ENCODE measurements around the gene ESAM.
A peak's percentile ranks its signal among the peaks of the same experiment; 100 is the strongest.

Gene ESAM

DNA sequence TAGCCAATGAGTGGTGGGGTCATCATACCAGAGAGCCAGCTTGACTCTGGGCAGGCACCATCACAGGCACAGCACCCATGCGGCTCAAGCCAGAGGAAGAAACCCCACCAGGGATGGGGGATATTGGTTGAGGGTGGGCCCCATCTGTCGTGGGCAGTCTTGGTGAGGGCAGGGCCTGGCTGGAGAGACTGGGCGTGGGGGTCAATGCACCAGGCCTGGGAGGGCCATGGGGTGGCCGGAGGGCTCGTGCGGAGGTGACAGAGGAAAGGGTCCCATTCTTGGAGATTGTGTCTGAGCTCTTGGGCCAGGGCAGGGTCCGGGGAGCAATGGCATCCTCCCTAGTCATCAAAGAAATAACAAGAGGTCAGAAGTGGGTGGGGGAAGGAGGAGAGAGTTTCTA lies 8.5 kb downstream of the ESAM start:
- H3K4me3 ChIP-seq (ENCODE audit: low read depth, low read length), result no peak overlapping the region

DNA sequence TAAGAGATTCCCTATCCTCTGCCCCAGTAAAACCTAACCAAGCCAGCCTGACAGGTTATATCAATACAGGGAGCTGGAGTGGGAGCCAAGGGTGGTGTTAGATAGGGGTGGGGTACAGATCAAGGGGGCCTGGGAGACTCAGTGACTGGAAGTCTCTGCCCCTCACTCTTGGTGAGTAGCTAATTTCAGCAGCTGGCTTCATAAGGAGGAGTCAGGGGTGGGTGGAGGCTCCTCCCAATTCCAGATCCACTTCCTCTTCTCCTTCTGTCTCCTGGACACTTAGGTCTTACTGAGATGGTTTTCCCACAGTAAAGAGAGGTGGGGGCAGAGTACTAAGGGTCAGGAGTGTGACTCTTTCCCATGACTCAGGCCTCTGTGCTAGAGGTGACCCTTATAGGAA lies 8.9 kb downstream of the ESAM start:
- no peak overlapping the region for H3K4me3 ChIP-seq (ENCODE audit: low read depth, low read length)

DNA sequence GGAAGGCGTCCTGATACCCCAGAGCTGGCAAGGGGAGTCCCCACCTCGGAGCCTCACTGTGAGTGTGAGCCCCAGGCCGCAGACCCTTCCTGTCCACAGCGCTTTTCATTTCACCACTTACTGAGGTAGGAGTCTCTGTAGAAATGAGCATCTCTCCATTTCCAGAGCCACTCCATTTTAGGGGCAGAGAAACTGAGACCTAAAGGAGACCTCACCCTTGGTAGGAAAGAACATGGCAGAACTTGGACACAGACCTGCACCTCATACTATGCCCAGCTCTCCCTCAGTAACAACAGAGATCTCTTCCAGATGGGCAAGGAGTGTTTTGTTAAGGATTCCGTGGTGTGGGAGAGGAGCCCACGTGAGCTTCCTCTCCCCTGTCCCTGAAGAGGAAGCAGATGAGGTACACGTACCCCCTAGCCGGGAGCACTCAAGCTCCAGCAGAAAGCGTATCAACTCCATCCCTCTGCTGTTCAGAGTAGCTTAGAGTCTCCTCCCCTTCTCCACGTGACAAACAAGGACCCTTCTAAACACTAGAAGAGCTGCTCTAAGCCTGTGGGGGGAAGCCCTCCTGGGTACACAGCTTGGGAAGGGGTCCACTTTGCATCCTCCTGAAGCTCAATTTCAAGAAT lies 9.5 kb downstream of the ESAM start:
- peak overlapping the region; percentile 29 for H3K4me3 ChIP-seq (ENCODE audit: low read depth, low read length)

- peak within 1 kb of the TSS; percentile 29 for H3K4me3 ChIP-seq (ENCODE audit: low read depth, low read length)
Observed at GRCh38 chr11:124751741-124752470, 10.2 kb downstream of the ESAM start, which contains the start of gene VSIG2. VSIG2 (minus strand) TSS chr11:124752255; CDS start chr11:124752137, 118 bp downstream.

GRCh38 chr11:124751391-124751740 lies 10.7 kb downstream of the ESAM start:
- peak overlapping the region; percentile 29 for H3K4me3 ChIP-seq (ENCODE audit: low read depth, low read length)

DNA sequence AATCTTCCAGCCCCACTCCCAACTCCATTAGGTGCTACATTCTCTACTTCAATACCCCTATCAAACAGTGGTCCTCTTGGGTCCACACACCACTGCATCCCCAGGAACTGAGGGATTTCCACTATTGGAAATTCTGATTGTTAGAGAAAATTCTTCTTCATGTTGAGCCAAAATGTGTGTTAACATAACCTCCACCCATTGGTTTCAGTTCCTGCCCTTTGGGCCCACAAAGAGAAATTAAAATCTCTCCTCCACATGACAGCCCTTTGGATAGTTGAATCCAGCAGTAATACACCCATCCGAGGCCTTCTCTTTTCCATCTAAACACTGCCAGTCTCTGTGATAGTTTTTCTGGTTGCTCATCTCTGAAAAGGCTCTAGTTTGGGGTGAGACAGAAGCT lies 12.2 kb downstream of the ESAM start:
- H3K4me3 ChIP-seq (ENCODE audit: low read depth, low read length), result no peak overlapping the region

DNA sequence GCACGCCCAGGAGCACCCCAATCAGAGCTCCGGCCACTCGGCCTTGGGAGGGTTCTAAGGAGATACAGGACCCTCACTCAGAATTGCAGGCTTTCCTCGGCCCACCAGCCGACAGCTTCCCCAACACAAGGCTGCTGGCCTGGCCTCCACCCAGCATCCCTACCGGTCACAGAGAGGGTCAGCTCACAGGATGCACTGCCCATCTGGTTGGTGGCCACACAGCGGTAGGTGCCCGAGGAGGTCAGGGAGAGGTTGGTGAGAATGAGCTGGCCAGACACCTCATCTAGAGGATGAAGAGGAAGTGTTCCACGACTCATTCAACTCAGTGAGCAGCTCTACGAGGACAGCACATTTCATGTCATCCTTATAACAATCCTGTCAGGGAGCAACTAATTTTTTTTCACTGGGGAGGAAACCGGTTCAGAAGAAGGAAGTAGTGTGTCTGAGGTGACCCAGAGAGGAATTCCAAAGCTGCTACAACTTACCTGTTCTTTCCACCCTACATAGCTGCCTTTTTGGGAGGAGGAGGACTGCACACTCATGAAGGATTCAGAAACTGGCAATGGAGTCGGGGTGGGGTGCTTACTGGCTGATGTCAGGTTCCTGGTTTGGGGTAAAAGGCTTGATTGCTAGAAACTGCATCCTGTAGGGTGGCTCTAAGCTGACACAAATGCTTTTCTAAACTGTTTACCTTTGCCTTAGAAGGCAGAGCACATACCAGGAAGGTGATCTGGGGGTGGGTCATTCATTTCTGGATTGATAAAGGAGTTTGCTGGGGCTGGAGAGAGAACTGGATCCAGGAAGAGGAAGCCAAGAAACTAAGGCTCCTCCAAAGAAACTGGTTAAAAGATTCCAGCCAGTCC lies 13.4 kb downstream of the ESAM start:
- H3K4me3 ChIP-seq (ENCODE audit: low read depth, low read length), result no peak overlapping the region

DNA sequence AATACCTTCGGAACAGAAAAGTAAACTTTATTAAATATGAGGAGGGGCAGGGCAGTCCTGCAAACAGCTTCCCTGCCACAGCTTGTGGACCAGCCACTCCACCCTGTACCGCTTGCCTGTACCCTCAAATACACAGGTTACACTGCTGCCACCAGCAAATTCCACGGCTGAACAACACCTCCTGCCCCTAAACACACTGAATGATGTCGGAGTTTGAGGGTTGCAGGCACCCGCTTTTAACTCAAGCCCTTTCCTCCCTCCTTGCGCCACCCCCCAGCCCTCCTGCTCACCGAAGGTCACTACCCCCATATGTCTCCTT lies 14.0 kb downstream of the ESAM start:
- no peak overlapping the region for H3K4me3 ChIP-seq (ENCODE audit: low read depth, low read length)

DNA sequence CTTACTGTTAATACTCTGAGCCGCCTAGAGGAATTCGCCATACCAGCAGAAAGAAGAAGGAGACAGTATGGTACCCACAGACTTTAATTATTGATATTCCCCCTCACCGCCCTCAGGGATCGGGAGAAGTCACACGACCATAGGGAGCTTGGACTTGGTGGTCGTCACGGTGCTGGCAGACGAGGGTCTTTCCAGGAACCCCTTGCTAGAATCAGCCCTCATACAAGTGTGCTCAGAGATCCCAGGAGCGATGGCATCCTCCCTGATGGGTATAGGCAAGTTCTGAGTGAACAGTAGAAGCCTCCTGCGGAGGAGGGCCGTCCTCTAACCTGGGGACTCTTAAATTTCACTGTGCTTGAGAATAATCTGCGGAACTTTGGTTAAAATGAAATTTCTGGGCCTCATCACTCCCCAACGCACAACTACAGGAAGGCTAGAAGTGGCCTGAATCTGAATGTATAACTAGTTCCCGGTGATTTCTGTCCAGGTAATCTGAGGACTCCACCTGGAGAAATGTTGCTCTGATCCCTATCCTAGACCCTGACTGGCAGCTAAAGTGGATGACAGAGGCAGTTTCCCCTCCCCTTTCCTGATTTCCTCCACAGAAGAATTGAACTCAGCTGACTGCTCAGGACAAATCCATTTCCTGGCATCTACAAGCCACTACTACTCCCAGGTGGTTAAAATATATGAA lies 14.5 kb downstream of the ESAM start:
- peak overlapping the region; percentile 9 for H3K4me3 ChIP-seq (ENCODE audit: low read depth, low read length)

- peak overlapping the region; percentile 87 for H3K4me3 ChIP-seq (ENCODE audit: low read depth, low read length)
Observed at GRCh38 chr11:124746621-124747243, 15.4 kb downstream of the ESAM start.

GRCh38 chr11:124745835-124746620 lies 16.1 kb downstream of the ESAM start:
- H3K4me3 ChIP-seq (ENCODE audit: low read depth, low read length), result peak overlapping the region; percentile 87

GRCh38 chr11:124745270-124745834 lies 16.7 kb downstream of the ESAM start:
- peak overlapping the region; percentile 87 for H3K4me3 ChIP-seq (ENCODE audit: low read depth, low read length)

DNA sequence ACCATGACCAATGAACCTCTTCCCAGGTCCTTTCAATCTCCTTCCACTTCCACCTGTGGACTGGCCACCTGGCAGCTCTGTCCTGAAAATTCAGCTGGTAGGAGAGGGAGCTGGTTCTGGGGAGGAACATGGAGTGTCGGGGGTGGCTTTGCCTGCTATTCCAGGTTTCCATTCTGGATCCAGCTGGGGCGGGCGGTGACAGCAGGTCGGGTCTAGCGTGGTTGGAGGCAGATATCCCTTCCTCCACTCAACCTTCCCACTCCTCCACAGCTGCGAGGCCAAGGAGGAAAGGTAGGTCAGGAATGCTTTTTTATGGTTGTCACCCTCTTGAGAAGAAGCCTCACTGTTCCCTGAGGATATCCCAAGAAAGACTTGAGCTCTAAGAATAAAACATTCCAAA lies 19.0 kb downstream of the ESAM start:
- no peak overlapping the region for H3K4me3 ChIP-seq (ENCODE audit: low read depth, low read length)

GRCh38 chr11:124742555-124742954 lies 19.5 kb downstream of the ESAM start:
- H3K4me3 ChIP-seq (ENCODE audit: low read depth, low read length), result no peak overlapping the region

DNA sequence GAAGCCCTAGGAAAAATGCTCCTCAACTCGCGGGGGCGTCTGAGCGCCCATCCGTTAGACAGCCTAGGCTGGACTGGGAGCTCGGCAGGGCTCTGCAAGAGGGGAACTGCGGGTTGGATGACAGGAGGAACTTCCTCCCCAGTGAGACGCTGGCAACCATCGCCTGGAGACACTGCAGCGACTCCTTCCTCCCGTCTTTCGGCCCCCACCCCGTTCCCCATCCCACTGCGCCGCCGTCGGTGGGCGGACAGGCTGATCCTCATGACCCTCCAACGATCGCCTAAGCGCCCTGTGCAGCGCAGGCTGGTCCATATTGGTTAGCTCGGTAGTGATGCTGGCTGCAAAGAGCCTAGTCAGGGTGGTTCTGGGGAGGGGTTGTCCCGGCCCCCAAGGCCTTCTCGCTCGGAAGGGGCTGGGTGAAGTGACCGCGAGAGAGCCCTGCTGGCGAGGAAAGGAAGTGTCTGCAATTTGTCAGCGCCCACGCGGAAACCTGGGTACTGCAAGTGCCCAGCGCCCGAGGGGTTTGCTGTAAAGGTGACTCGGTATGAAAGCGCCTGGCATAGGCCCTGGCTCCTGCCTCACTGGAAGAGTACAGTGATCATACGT lies 21.7 kb downstream of the ESAM start:
- peak overlapping the region; percentile 61 for H3K4me3 ChIP-seq (ENCODE audit: low read depth, low read length)

DNA sequence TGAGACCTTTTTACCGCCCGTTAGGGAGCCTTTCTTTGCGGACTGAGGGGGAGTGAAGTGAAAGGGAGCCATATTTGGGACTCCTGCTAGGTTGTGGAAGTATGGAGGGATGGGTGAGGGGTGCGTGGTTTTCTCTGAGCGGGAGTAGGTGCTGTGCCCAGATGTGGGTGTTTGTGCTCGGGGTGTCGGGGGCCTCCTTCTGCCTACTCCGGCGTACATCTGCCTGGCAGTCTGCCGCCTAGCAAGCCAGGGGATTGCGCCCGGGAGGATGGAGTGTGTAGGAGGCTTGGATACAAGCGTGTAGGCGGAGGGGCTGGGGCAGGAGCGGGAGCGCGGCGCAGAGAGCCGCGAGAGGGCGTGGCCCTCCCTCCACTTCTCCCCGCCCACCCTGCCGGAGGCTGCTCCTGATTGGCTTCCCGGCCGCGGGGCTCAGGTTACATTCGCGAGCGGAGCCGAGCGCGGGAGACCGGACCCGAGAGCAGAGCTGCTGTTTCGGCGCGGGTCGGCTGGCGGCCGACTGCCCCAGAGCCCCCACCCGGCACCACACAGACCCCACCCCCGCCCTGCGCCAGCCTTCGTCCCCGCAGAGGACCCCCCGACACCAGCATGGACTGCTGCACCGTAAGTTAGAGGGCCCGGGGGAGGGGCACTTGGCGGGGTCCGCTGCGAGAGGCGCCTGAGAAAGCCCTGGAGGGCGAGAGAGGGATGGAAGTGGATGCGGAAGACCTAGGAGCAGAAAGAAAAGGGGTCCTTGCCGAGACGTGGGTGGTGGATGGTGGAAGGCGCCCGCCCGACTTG lies 22.4 kb downstream of the ESAM start, which contains the start of gene NRGN:
NRGN (plus strand) TSS at position 464 of the 798 bp plus-strand sequence; CDS start at position 607, 143 bp downstream.
- H3K4me3 ChIP-seq (ENCODE audit: low read depth, low read length), result peak within 1 kb of the TSS; percentile 61

DNA sequence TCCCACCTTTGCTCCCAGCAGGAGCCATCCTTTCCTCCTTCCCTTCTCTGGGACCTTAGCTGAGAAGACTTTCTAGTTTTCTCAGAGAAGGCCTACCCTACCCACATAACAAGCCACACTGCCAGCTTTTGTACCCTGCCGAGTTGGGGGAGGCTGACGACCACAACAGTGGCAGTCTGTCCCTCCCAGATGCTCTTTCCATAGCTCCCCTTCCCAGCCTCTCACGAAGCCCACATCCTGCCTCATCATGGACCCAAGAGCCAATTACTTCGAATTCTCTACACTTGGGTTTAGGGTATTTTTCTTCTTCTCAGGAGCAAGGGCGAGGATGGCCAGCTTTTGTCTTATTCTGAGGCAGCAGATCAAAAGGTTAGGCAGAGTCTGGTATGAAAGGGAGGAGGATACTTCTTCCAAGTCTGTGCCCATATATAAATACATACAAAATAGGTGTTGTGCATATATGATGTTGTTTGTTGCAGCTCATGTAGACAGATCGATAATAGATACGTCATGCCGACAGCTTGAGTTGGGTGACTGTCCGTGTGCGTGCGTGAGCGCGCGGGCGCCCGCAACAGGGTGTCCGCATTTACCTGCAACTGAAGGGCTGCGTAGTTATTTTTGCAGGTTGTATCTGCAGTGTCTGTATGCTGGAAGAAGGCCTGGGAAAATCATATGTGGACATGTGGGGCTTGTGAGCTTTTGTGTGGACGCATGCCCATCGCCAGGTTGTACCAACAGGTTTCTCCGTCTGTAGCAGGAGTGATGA lies 23.2 kb downstream of the ESAM start:
- peak overlapping the region; percentile 61 for H3K4me3 ChIP-seq (ENCODE audit: low read depth, low read length)

All from iPS-11a (cell line).